Measurements from ENCODE around the gene PPP1R1B. TPM values are rescaled to one million over a fixed set of nuclear protein-coding genes. Genes with fewer than 3 reads are reported as not detected.
A peak's percentile ranks its signal among the peaks of the same experiment; 100 is the strongest.

PPP1R1B gene
- total RNA-seq (ENCODE audit: low replicate concordance) = 4.1 and 9.0 TPM in 2 replicates

DNA sequence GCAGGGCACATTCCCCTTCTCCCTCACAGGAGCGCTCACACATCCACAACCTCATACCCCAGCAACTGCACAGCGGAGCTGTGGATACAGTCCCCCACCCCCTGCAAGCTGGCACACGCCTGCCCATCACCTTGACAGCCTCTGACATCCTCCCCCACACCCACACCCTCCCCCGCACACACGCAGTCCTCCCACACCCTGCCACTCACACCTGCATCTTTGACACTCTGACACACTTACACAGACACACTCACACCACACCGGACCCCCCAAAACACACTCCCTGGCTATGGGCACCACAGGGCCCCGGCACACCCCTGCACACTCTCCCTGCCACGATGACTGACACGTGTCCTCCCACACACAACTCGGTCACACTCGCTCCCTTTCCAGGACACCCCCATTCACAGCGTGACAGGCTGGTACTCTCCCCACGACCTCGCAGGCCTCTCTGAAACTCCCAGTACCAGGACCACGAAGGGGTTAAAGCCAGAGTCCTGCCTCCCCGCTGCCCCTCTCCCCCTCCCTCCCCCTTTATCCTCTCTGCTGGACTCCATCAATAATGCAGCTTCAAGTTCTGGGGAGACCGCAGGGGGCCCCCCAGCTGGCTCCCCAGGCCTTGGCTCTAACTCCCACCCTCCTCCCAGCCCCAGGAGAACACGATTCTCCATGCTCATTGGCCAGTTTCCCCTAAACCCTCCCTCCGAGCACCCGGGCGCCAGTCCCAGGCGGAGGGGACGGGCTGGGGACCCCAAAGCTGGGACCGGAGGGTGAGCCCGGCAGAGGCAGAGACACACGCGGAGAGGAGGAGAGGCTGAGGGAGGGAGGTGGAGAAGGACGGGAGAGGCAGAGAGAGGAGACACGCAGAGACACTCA lies at the start of gene PPP1R1B:
PPP1R1B (plus strand) TSS at position 782 of the 876 bp plus-strand sequence. CDS start 441 bp downstream, outside the sequence.
- TF ChIP-seq, protein P1, sequence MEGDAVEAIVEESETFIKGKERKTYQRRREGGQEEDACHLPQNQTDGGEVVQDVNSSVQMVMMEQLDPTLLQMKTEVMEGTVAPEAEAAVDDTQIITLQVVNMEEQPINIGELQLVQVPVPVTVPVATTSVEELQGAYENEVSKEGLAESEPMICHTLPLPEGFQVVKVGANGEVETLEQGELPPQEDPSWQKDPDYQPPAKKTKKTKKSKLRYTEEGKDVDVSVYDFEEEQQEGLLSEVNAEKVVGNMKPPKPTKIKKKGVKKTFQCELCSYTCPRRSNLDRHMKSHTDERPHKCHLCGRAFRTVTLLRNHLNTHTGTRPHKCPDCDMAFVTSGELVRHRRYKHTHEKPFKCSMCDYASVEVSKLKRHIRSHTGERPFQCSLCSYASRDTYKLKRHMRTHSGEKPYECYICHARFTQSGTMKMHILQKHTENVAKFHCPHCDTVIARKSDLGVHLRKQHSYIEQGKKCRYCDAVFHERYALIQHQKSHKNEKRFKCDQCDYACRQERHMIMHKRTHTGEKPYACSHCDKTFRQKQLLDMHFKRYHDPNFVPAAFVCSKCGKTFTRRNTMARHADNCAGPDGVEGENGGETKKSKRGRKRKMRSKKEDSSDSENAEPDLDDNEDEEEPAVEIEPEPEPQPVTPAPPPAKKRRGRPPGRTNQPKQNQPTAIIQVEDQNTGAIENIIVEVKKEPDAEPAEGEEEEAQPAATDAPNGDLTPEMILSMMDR (IDR thresholded peaks at IDR 0.05; ENCODE audit: insufficient read depth, low read length) = no peak
- H3K4me3 ChIP-seq (ENCODE audit: low read depth, low read length) = peak within 1 kb of the TSS; percentile 49
- no peak for DNase-seq (ENCODE audit: low read depth)

DNA sequence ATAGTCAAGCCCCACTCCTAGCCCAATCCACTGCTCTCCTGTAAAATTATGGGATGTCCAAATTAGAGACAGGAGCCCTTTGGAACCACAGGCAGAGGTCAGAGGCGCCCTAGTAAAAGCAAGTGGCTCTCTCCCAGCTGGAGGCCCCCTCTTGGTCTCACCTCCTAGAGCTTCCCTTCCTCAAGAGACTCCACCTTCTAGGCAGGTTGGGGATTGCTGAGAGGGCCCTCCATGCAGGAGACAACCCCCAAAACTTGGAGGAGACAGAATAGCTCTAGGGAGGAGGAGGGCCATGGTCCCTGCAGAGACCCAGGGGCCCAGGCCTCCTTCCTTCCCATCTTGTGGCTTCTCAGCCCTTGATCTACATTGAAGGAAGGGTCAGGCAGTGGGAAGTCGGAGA lies 48.5 kb upstream of the PPP1R1B start:
- TF ChIP-seq, protein P1 (IDR thresholded peaks at IDR 0.05; ENCODE audit: insufficient read depth, low read length) = no peak
- no peak overlapping the region for H3K4me3 ChIP-seq (ENCODE audit: low read depth, low read length)
- DNase-seq (ENCODE audit: low read depth) = no peak

- DNase-seq (ENCODE audit: low read depth) = no peak
- TF ChIP-seq, protein P1 (IDR thresholded peaks at IDR 0.05; ENCODE audit: insufficient read depth, low read length) = no peak
- H3K4me3 ChIP-seq (ENCODE audit: low read depth, low read length) = no peak overlapping the region
These were observed 47.3 kb upstream of the PPP1R1B start for GRCh38 chr17:39579318-39580081.

- TF ChIP-seq, protein P1 (IDR thresholded peaks at IDR 0.05; ENCODE audit: insufficient read depth, low read length) = no peak
- DNase-seq (ENCODE audit: low read depth) = no peak
- H3K4me3 ChIP-seq (ENCODE audit: low read depth, low read length) = no peak overlapping the region
These were observed 46.7 kb upstream of the PPP1R1B start for GRCh38 chr17:39580082-39580468.

DNA sequence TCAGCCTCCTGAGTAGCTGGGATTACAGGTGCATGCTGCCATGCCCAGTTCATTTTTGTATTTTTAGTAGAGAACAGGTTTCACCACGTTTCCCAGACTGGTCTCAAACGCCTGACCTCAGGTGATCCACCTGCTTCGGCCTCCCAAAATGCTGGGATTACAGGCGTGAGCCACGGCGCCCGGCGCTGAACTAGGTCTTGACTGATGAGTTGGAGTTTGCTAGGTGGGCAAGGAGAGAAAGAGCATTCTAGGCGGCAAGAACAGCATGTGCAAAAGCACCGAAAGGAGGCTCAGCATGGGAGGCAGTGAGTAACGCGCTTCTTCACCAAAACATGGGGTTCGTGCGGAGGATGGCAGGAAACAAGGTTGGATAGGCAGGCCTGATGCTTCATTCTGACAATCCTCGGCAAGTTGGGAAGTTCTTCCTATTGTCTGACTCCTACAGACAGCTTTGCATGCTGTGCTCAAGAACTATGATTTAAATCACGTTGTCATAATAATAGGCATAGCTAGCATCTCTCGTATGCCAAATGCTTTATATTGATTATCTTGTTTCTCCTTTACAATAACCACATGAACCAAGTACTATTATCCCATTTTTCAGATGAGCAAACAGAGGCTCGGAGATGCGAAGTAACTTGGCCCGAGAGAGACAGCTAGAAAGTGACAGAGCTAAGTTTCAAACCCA lies 45.5 kb upstream of the PPP1R1B start:
- DNase-seq (ENCODE audit: low read depth) = no peak
- no peak overlapping the region for H3K4me3 ChIP-seq (ENCODE audit: low read depth, low read length)
- TF ChIP-seq, protein P1 (IDR thresholded peaks at IDR 0.05; ENCODE audit: insufficient read depth, low read length) = no peak

DNA sequence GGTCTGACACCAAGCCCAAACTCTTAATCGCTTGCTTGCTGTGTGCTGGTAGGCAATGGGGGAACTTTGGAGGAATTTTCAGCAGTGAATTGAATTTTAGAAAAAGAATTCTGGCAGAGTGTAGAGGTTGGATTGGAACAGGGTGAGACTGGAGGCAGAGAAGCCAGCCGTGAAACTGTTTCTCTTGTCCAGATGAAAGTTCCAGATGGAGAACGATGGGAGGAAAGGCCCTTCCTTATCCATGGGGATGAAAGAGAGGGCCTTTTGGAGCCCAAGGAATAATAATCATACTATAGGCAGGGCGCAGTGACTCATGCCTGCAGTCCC lies 45.0 kb upstream of the PPP1R1B start:
- DNase-seq (ENCODE audit: low read depth) = no peak
- TF ChIP-seq, protein P1 (IDR thresholded peaks at IDR 0.05; ENCODE audit: insufficient read depth, low read length) = no peak
- no peak overlapping the region for H3K4me3 ChIP-seq (ENCODE audit: low read depth, low read length)
